Stimulated activated CD4-positive, alpha-beta T cell treated with anti-CD3 and anti-CD28 coated beads, TNF-alpha, amount 100 ng/mL, for 4 hours (primary cell): Measurements from ENCODE around the gene VRK2.
"Not testable (repeated sequence)": the region's sequence is repeated elsewhere in the genome, so short reads cannot be mapped to it uniquely, and the experiment has no call there.

Source experiments
- DNase-seq, 3 experiments: peaks; one replicate each; pipeline ENCODE4 v3.0.0-alpha.2; 2020; ENCODE audit warnings: low read depth in 3 of 3

VRK2 gene

GRCh38 chr2:58107803-58108710 is 61.5 kb downstream of the VRK2 start:
- no peak for DNase-seq

GRCh38 chr2:58109481-58109880 is 62.9 kb downstream of the VRK2 start:
- DNase-seq: no peak

- DNase-seq: no peak
Observed at GRCh38 chr2:58110765-58111164, 64.2 kb downstream of the VRK2 start.

- DNase-seq: not testable (repeated sequence)
Observed at GRCh38 chr2:58113563-58113962, 67.0 kb downstream of the VRK2 start.

GRCh38 chr2:58120626-58121229 is 74.1 kb downstream of the VRK2 start:
- no peak for DNase-seq

- DNase-seq: no peak
Observed at GRCh38 chr2:58122040-58122439, 75.4 kb downstream of the VRK2 start.

- DNase-seq: no peak
Observed at GRCh38 chr2:58122540-58122939, 75.9 kb downstream of the VRK2 start.

- no peak for DNase-seq
Observed at GRCh38 chr2:58127111-58127510, 80.5 kb downstream of the VRK2 start.

- no peak for DNase-seq
Observed at GRCh38 chr2:58130238-58130637, 83.6 kb downstream of the VRK2 start.

- no peak for DNase-seq
Observed at GRCh38 chr2:58131191-58132011, 84.8 kb downstream of the VRK2 start.

- DNase-seq: no peak
Observed at GRCh38 chr2:58133395-58133794, 86.8 kb downstream of the VRK2 start.

- DNase-seq: no peak
Observed at GRCh38 chr2:58135861-58136260, 89.3 kb downstream of the VRK2 start.

GRCh38 chr2:58137221-58137620 is 90.6 kb downstream of the VRK2 start:
- no peak for DNase-seq

- DNase-seq: no peak
Observed at GRCh38 chr2:58137856-58138255, 91.2 kb downstream of the VRK2 start.

- no peak for DNase-seq
Observed at GRCh38 chr2:58138396-58139030, 91.9 kb downstream of the VRK2 start.

GRCh38 chr2:58140508-58141072 is 94.0 kb downstream of the VRK2 start:
- DNase-seq: no peak

GRCh38 chr2:58145769-58146168 is 99.2 kb downstream of the VRK2 start:
- DNase-seq: not testable (repeated sequence)

GRCh38 chr2:58146707-58147106 is 100.1 kb downstream of the VRK2 start:
- no peak for DNase-seq

- no peak for DNase-seq
Observed at GRCh38 chr2:58155160-58155778, 108.7 kb downstream of the VRK2 start.

- no peak for DNase-seq
Observed at GRCh38 chr2:58156780-58157179, 110.2 kb downstream of the VRK2 start.

GRCh38 chr2:58157754-58158153 is 111.1 kb downstream of the VRK2 start:
- no peak for DNase-seq
